ENCODE results near the gene PTPRA.
A peak's percentile ranks its signal among the peaks of the same experiment; 100 is the strongest.
"Not testable (repeated sequence)": the region's sequence is repeated elsewhere in the genome, so short reads cannot be mapped to it uniquely, and the experiment has no call there.

Gene PTPRA, protein sequence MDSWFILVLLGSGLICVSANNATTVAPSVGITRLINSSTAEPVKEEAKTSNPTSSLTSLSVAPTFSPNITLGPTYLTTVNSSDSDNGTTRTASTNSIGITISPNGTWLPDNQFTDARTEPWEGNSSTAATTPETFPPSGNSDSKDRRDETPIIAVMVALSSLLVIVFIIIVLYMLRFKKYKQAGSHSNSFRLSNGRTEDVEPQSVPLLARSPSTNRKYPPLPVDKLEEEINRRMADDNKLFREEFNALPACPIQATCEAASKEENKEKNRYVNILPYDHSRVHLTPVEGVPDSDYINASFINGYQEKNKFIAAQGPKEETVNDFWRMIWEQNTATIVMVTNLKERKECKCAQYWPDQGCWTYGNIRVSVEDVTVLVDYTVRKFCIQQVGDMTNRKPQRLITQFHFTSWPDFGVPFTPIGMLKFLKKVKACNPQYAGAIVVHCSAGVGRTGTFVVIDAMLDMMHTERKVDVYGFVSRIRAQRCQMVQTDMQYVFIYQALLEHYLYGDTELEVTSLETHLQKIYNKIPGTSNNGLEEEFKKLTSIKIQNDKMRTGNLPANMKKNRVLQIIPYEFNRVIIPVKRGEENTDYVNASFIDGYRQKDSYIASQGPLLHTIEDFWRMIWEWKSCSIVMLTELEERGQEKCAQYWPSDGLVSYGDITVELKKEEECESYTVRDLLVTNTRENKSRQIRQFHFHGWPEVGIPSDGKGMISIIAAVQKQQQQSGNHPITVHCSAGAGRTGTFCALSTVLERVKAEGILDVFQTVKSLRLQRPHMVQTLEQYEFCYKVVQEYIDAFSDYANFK

DNA sequence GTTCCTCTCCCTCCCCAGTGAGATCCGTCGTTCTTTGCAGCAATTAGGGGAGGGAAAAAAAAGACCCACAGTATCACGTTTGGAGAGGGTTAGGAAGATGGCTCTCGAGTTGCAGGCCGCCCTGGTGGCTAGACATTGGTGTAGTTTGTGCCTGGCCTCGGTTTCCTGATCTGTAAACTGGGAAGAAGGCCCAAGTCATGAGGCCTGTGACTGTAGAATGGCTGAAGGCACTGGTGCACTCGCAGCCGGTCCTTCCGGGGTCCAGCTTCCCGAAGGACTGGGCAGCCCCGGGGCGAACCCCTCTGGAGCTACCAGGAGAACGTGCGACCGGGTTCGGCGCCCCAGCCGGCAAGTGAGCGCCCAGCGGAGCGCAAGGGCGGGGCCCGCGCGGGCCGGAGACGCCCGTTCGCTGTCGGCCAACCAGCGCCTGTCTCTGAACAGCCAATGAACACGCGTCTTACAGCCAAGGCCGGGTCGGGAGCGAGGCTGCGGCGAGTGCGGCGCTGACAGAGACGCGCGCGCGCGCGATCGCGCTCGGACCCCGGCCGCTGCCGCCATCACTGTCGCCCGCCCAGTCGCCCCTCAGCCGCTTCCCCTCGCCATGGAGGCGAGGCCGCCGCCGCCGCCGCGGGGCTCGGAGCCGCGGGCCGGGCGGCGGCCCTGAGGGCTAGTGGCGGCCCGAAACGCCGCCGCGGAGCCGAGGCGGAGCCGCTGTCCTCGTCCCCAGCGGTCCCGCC is at the start of gene PTPRA:
TSS of gene PTPRA (plus strand) at position 472 of the 737 bp plus-strand sequence. CDS start 90,797 bp downstream, outside the sequence.
- peak; percentile 65 for DNase-seq

GRCh38 chr20:2825761-2826160 is 47.5 kb upstream of the PTPRA start:
- DNase-seq = no peak

DNA sequence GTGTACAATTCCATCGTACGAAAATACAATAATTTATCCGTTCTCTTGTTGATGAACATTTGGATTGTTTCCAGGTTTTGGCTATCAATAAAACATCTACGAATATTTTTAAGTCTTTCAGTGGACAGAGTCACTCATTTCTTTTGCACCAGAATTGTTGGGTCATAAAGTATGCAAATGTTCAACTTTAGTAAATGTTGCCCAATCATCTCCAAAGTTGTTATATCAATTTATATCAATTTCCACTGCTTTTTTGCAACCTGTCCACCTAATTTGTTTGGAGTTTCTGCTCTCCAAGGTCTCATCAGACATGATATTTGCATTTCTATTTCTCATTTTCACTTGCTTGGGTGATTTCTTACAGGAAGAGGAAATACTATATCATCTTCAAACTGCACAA is 46.6 kb upstream of the PTPRA start:
- no peak for DNase-seq

DNA sequence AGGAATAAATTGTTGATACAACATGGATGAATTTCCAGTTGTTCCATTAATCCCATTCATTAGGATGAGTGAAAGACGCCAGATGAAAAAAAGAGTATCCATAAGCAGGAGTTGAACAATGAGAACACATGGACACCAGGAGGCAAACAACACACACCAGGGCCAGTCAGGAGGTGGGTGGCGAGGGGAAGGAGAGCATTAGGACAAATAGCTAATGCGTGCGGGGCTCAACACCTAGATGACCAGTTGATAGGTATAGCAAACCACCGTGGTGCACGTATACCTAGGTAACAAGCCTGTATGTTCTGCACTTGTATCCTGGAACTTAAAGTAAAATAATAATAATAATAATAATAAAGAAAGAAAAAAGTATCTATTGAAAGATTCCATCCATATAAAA is 43.9 kb upstream of the PTPRA start:
- no peak for DNase-seq

- DNase-seq = not testable (repeated sequence)
Measured at GRCh38 chr20:2831206-2831605, 42.1 kb upstream of the PTPRA start.

DNA sequence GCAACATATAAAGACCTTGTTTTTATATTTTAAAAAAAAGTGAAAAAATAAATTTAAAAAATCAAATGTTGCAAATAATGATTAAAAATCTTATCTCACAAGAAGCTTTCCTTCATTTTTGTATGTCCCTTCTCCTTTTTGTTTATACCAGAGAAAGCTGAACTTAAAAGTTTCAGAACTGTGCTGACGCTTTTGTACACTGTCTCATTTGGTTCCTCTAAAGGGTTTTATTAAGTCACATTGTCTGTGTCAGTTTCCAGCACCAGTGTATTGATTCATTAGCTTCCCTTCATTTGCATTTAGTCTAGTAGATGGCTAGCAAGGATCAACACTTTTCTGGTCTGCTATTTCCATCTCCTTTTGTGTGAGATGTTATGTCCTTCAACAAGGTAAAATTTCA is 39.5 kb upstream of the PTPRA start:
- no peak for DNase-seq

GRCh38 chr20:2834401-2835110 is 38.7 kb upstream of the PTPRA start:
- DNase-seq = no peak

GRCh38 chr20:2835331-2835796 is 37.9 kb upstream of the PTPRA start:
- DNase-seq = no peak

- DNase-seq = no peak
Measured at GRCh38 chr20:2836035-2836434, 37.2 kb upstream of the PTPRA start.

DNA sequence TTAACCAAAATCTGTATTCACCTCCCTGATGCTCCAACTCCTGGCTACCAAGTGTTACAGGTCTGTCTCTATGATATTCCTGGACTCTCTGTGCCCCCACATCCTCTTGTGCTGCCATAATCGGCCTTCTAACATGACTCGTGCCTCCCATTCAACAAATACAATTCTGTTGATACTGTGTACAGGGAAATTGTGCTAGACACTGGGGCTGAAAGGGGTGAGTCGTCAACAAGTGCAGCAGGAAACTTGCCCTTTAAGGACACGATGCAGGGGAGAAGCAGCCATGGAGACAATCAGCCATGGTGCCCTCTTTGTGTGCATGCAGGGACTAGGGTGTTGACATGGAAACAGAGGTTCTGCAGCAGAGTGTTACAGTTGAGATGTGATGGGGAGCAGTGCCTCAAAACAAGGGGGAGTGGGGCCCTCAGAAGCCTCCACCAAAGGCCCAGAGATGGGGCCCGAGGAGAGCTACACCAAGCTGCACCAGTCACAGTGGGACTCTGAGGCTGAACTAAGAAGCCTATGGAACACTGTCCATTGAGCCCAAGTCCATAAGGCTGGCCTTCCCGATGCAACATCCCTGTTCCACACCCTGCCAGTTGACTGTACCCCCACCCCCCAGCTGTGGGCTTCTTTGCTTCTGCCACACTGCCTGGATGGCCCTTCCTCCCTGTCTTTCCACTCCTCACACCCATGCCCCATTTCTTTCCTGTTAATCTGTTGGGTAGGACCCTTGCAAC is 35.9 kb upstream of the PTPRA start:
- DNase-seq = no peak

DNA sequence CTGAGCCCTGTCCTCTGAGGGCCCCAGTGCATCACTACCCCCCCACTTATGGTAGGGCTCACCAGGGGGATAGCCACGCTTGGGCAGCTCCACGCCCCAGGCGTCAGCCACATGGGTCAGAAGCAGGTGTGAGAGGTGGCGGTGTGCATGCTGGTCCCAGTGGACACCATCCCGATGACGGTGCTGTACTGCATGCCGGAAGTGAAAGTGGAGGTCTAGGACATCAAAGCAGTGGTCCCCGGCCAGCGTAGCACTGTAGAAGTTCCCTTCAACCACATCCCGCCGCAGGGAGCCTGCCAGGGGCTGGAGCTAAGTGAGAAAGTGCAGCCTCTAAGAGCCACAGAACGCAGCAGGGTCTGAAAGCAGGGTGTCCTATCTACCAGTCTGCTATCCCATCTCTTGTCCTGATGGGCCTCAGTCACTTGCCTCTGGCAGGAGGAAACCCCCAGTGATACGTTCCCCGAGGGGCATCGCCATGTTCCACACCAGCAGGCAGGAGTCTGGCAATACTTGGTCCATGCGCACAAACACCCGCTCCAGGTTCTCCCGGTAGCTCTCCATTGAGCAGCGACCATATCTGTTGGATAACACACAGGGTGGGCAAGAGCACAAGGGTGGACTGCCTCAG is 35.0 kb upstream of the PTPRA start:
- DNase-seq = no peak

DNA sequence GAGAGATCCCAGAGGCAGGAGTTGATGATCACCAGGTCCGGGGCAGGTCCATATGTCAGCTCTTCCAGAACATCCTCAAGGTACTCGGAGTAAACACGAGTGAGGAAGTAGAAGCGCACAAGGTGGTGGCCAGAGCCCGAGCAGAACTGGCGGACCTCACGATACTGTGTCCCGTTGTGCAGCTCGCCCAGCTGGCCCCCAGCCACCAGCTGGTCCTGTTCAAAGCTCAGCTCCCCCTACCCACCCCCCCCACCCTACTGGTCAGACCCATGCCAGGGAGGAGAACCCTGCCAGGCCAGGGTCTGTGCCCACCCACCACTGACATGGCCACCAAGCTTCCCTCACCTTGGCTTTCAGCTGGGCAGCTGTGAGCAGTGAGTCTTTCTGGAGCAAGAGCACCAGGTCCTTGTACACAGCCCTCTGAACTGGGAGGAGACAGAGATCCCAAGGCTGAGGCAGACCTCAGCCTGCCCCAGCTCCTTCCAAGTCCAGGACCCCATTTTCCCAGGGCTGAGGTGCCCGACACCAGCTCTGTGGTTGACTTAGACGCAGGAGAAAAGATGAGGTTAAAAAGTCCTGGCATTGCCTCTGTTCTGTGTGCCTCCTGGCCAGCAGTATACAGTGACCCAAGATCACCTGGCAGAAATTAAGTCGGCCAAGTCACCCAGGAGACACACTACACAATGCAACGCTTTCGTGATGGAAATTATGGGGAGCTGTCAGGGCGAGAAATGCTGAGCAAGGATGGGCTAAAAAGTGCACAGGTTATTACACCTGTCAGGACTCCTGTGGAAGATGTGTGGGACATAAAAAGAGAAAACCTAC is 34.2 kb upstream of the PTPRA start:
- DNase-seq = no peak

- DNase-seq = no peak
Measured at GRCh38 chr20:2839732-2840137, 33.5 kb upstream of the PTPRA start.

DNA sequence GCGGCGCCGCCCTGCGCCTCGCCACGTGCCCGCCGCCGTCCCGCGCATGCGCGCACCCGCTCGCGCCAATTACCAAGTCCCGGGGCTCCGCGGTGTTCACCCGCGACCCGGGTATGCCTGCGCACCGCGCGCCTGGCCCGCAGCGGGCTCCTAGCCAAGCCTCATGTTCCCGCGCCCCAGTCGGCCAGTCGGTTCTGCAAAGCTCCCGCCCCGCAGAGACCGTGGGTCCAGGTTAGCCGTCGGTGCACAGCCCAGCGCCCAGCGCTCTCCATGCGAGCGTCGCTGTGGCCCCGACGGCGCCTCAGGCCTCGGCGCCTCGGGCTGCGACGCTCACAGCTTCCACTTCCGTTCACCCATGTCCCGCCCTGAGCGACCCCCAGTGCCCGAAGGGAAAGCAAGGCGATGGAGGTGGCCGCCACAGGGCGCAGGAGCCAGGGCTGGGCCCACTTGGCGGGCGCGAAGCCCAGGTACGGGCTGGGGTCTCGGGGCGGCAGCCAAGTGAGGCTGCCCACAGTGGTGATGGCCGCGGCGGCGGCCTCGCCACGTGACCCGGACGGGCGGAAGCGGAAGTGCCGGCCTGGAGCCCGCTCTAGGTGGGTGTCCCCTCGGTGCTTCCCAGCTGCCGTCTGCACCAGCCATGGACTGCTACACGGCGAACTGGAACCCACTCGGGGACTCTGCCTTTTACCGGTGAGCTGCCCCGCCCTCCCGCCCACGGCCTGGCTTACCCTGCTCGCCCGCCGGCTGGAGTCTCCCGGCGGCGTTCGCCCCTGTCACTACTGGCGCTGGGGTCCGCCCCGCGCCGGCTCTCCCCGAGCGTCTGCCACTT is 32.9 kb upstream of the PTPRA start, which contains the start of the genes PCED1A and VPS16:
TSS of gene PCED1A (minus strand) at position 518 of the 829 bp plus-strand sequence. CDS start 743 bp downstream, outside the sequence.
TSS of gene VPS16 (plus strand) at position 608 of the 829 bp plus-strand sequence. CDS start at position 638, 30 bp downstream.
- no peak for DNase-seq

DNA sequence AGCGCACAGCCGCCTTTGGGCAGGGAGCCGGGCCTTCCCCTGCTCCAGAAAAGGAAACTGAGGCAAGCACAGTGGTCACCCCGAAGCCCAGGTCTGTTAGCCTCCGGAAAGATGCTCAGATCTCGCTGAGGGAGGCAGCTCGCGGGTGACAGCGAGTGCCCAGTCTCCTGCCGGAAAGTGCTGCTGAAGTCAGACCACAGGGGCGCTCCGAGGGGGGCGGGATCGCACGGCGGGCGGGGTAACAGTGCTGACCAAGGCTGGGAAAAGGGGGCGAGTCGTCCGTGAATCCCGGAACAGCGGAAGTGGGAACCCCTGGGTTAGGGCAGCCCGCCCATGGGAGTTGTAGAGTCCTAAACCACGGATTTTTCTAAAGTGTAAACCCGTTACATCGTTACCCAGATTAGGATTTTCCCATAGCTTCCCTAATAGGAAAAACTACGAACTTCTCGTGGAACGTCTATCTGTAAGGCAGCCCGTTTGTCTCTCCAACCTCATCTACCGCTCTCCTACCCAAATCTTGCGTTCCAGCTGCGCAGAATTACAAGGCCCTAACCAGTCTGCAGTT is 32.2 kb upstream of the PTPRA start:
- no peak for DNase-seq

GRCh38 chr20:2845607-2846006 is 27.7 kb upstream of the PTPRA start:
- DNase-seq = no peak

GRCh38 chr20:2846698-2847097 is 26.6 kb upstream of the PTPRA start:
- no peak for DNase-seq

DNA sequence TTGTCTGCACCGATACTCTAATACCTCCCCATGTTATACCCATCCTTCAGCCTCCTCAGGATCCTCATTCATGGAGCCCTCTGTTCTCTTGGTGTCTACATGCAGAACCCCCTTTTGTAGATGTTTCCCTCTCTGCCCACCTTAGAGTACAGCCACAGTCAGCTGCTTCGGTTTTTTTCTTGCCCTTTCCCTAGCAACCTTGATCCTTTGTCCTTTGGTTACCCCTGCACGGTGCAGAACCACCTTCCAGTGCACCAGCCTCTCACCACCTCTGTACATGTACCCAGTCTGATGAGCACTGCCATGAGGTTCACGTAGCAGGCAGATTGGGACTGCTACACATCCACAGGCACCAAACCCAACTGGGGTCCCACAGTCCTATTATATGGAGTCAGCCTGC is 25.5 kb upstream of the PTPRA start:
- no peak for DNase-seq

GRCh38 chr20:2849529-2849928 is 23.8 kb upstream of the PTPRA start:
- no peak for DNase-seq

Data from NCI-H2107 (cell line).